HEK293 (cell line): ENCODE data around the gene TANC1.

ENCODE experiments used
- CTCF ChIA-PET: fragments of 350-600 bp; formaldehyde crosslinking; extraction: SDS; loops from one replicate; lab custom pipeline; 2021; ENCODE audit warnings: antibody characterized with exemption; lab: Yijun Ruan, JAX
- POLR2A ChIA-PET: fragments of 300-600 bp; formaldehyde crosslinking; extraction: SDS; loops from one replicate; lab custom pipeline; 2020; ENCODE audit warnings: antibody characterized with exemption, inconsistent platforms; lab: Yijun Ruan, JAX
- H3K27ac ChIP-seq: fragments of 200-500 bp; sonication (Bioruptor generic); 2 replicates; pipeline ENCODE4 v1.5.1; 2014; ENCODE audit warnings: low read depth, low read length, control low read depth, inconsistent platforms; ENCODE audit errors: extremely low read depth
- H3K36me3 ChIP-seq, 2 experiments: fragments of 200-500 bp in 1 of 2; sonication (Bioruptor generic) in 1 of 2; 1 replicate in 1 of 2; 2 replicates in 1 of 2; pipeline ENCODE4 v1.5.1; 2014 to 2017; ENCODE audit warnings: inconsistent platforms in 2 of 2, low read length in 2 of 2; ENCODE audit not compliant: control insufficient read depth in 2 of 2, insufficient read depth in 1 of 2
- H3K4me1 ChIP-seq: fragments of 200-500 bp; sonication (Bioruptor generic); 2 replicates; pipeline ENCODE4 v1.5.1; 2014; ENCODE audit warnings: mild to moderate bottlenecking, low read length, inconsistent platforms; ENCODE audit not compliant: control insufficient read depth, insufficient read depth
- H3K4me3 ChIP-seq: 2 replicates; pipeline ENCODE4 v1.5.1; 2011; ENCODE audit warnings: low read depth, mild to moderate bottlenecking, control low read depth, low read length, moderate library complexity
- H3K9me3 ChIP-seq: fragments of 200-500 bp; sonication (Bioruptor generic); 2 replicates; pipeline ENCODE4 v1.5.1; 2014; ENCODE audit warnings: low read depth, low read length, inconsistent platforms; ENCODE audit not compliant: control insufficient read depth, insufficient read depth
- GFI1B ChIP-seq: fragments of 450-650 bp; formaldehyde crosslinking; IDR thresholded peaks from 2 replicates; pipeline ENCODE4 v1.5.1; 2016; ENCODE audit warnings: missing biosample characterization, missing genetic modification characterization
- KLF7 ChIP-seq: fragments of 450-650 bp; formaldehyde crosslinking; IDR thresholded peaks from 2 replicates; pipeline ENCODE4 v1.5.1; 2016; ENCODE audit warnings: missing biosample characterization, missing genetic modification characterization, borderline replicate concordance
- SETDB1 ChIP-seq: IDR thresholded peaks from one replicate; pipeline ENCODE4 v1.6.1; 2017; ENCODE audit warnings: mild to moderate bottlenecking, low read length, moderate library complexity, mixed read lengths; ENCODE audit not compliant: insufficient read length
- SP3 ChIP-seq: fragments of 450-650 bp; formaldehyde crosslinking; IDR thresholded peaks from 2 replicates; pipeline ENCODE4 v1.5.1; 2016; ENCODE audit warnings: missing biosample characterization, missing genetic modification characterization
- TCF7L2 ChIP-seq: IDR thresholded peaks from 2 replicates; pipeline ENCODE4 v1.6.1; 2011; ENCODE audit warnings: low read depth, mild to moderate bottlenecking, inconsistent platforms, low read length, moderate library complexity, borderline replicate concordance
- TRIM28 ChIP-seq: IDR thresholded peaks from 2 replicates; pipeline ENCODE4 v1.6.1; 2011; ENCODE audit warnings: low read length, control low read depth, borderline replicate concordance
- ZBTB17 ChIP-seq: fragments of 450-650 bp; formaldehyde crosslinking; IDR thresholded peaks from 2 replicates; pipeline ENCODE4 v1.5.1; 2016; ENCODE audit warnings: missing biosample characterization, missing genetic modification characterization
- ZFP69B ChIP-seq: fragments of 450-650 bp; formaldehyde crosslinking; IDR thresholded peaks from 2 replicates; pipeline ENCODE4 v1.5.1; 2016; ENCODE audit warnings: missing biosample characterization, missing genetic modification characterization
- ZNF112 ChIP-seq: fragments of 450-650 bp; formaldehyde crosslinking; IDR thresholded peaks from 2 replicates; pipeline ENCODE4 v1.5.0; 2017; ENCODE audit warnings: missing biosample characterization, missing genetic modification characterization
- ZNF2 ChIP-seq: fragments of 450-650 bp; formaldehyde crosslinking; IDR thresholded peaks from 2 replicates; pipeline ENCODE4 v1.5.1; 2016; ENCODE audit warnings: missing biosample characterization, missing genetic modification characterization
- ZNF404 ChIP-seq: fragments of 450-650 bp; formaldehyde crosslinking; IDR thresholded peaks from 2 replicates; pipeline ENCODE4 v1.5.1; 2017; ENCODE audit warnings: missing biosample characterization, missing genetic modification characterization
- ZNF426 ChIP-seq: fragments of 450-650 bp; formaldehyde crosslinking; IDR thresholded peaks from 2 replicates; pipeline ENCODE4 v1.5.1; 2017; ENCODE audit warnings: missing biosample characterization, missing genetic modification characterization, mild to moderate bottlenecking, inconsistent platforms, moderate library complexity
- ZNF48 ChIP-seq: fragments of 450-650 bp; formaldehyde crosslinking; IDR thresholded peaks from 2 replicates; pipeline ENCODE4 v1.5.1; 2016; ENCODE audit warnings: missing biosample characterization, missing genetic modification characterization
- ZNF544 ChIP-seq: fragments of 450-650 bp; formaldehyde crosslinking; IDR thresholded peaks from 2 replicates; pipeline ENCODE4 v1.5.0; 2017; ENCODE audit warnings: missing biosample characterization, missing genetic modification characterization
- ZNF624 ChIP-seq: fragments of 450-650 bp; formaldehyde crosslinking; IDR thresholded peaks from 2 replicates; pipeline ENCODE4 v1.5.1; 2017; ENCODE audit warnings: missing biosample characterization, missing genetic modification characterization
- ZNF626 ChIP-seq: fragments of 450-650 bp; sonication (Bioruptor Pico); formaldehyde crosslinking; IDR thresholded peaks from 2 replicates; pipeline ENCODE4 v1.5.1; 2018; ENCODE audit warnings: missing biosample characterization, missing genetic modification characterization, inconsistent platforms
- ZNF792 ChIP-seq: fragments of 450-650 bp; formaldehyde crosslinking; IDR thresholded peaks from 2 replicates; pipeline ENCODE4 v1.5.1; 2016; ENCODE audit warnings: missing biosample characterization, missing genetic modification characterization
- ZNF837 ChIP-seq: fragments of 450-650 bp; formaldehyde crosslinking; IDR thresholded peaks from 2 replicates; pipeline ENCODE4 v1.5.1; 2016; ENCODE audit warnings: missing biosample characterization, missing genetic modification characterization
- ZNF843 ChIP-seq: fragments of 450-650 bp; formaldehyde crosslinking; IDR thresholded peaks from 2 replicates; pipeline ENCODE4 v1.5.1; 2016; ENCODE audit warnings: missing biosample characterization, missing genetic modification characterization
- TF ChIP-seq, protein P1 (sequence below): fragments of 450-650 bp; formaldehyde crosslinking; IDR thresholded peaks from 2 replicates; pipeline ENCODE4 v1.5.1; 2016; ENCODE audit warnings: missing biosample characterization, missing genetic modification characterization
- TF ChIP-seq, protein P2 (sequence below): fragments of 450-650 bp; formaldehyde crosslinking; IDR thresholded peaks from 2 replicates; pipeline ENCODE4 v1.5.1; 2016; ENCODE audit warnings: missing biosample characterization, missing genetic modification characterization
- TF ChIP-seq, protein P3 (sequence below): fragments of 450-650 bp; formaldehyde crosslinking; conservative IDR thresholded peaks from 2 replicates; pipeline ENCODE4 v1.5.1; 2016; ENCODE audit warnings: low read depth, missing biosample characterization, missing genetic modification characterization

TANC1 gene

DNA sequence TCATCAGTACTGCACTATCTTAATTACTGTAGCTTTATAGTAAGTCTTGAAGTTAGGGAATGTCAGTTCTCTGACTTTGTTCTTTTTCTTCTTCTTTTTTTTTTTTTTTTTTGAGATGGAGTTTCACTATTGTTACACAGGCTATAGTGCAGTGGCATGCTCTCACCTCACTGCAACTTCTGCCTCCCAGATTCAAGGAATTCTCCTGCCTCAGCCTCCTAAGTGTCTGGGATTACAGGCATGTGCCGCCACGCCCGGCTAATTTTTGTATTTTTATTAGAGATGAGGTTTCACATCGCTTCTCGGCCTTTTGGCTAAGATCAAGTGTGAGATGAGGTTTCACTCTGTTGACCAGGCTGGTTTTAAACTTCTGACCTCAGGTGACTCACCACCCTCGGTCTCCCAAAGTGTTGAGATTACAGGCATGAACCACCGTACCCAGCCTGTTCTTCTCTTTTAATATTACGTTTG lies 41.9 kb upstream of the TANC1 start (continued):
- TF ChIP-seq ZNF792 (tag by site-specific recombination): no peak
- TF ChIP-seq SP3: no peak
- TF ChIP-seq ZNF837 (tag by site-specific recombination): no peak
- peak; percentile 87 for TF ChIP-seq TRIM28
- peak; percentile 8 for TF ChIP-seq SETDB1
- no peak for TF ChIP-seq ZNF2 (tag by site-specific recombination)
- TF ChIP-seq, protein P1, sequence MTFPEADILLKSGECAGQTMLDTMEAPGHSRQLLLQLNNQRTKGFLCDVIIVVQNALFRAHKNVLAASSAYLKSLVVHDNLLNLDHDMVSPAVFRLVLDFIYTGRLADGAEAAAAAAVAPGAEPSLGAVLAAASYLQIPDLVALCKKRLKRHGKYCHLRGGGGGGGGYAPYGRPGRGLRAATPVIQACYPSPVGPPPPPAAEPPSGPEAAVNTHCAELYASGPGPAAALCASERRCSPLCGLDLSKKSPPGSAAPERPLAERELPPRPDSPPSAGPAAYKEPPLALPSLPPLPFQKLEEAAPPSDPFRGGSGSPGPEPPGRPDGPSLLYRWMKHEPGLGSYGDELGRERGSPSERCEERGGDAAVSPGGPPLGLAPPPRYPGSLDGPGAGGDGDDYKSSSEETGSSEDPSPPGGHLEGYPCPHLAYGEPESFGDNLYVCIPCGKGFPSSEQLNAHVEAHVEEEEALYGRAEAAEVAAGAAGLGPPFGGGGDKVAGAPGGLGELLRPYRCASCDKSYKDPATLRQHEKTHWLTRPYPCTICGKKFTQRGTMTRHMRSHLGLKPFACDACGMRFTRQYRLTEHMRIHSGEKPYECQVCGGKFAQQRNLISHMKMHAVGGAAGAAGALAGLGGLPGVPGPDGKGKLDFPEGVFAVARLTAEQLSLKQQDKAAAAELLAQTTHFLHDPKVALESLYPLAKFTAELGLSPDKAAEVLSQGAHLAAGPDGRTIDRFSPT (tag by site-specific recombination): no peak
- 0 out of 2 replicates have a peak, but pooled peaks have one; percentile 42 for TF ChIP-seq ZNF843 (tag by site-specific recombination)
- no peak for TF ChIP-seq ZNF112 (tag by site-specific recombination)
- TF ChIP-seq, protein P2, sequence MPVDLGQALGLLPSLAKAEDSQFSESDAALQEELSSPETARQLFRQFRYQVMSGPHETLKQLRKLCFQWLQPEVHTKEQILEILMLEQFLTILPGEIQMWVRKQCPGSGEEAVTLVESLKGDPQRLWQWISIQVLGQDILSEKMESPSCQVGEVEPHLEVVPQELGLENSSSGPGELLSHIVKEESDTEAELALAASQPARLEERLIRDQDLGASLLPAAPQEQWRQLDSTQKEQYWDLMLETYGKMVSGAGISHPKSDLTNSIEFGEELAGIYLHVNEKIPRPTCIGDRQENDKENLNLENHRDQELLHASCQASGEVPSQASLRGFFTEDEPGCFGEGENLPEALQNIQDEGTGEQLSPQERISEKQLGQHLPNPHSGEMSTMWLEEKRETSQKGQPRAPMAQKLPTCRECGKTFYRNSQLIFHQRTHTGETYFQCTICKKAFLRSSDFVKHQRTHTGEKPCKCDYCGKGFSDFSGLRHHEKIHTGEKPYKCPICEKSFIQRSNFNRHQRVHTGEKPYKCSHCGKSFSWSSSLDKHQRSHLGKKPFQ (tag by site-specific recombination): no peak
- peak; percentile 38 for TF ChIP-seq ZBTB17 (tag by site-specific recombination)
- TF ChIP-seq ZNF626 (tag by site-specific recombination): no peak
- TF ChIP-seq ZNF426 (tag by site-specific recombination): no peak
- TF ChIP-seq, protein P3, sequence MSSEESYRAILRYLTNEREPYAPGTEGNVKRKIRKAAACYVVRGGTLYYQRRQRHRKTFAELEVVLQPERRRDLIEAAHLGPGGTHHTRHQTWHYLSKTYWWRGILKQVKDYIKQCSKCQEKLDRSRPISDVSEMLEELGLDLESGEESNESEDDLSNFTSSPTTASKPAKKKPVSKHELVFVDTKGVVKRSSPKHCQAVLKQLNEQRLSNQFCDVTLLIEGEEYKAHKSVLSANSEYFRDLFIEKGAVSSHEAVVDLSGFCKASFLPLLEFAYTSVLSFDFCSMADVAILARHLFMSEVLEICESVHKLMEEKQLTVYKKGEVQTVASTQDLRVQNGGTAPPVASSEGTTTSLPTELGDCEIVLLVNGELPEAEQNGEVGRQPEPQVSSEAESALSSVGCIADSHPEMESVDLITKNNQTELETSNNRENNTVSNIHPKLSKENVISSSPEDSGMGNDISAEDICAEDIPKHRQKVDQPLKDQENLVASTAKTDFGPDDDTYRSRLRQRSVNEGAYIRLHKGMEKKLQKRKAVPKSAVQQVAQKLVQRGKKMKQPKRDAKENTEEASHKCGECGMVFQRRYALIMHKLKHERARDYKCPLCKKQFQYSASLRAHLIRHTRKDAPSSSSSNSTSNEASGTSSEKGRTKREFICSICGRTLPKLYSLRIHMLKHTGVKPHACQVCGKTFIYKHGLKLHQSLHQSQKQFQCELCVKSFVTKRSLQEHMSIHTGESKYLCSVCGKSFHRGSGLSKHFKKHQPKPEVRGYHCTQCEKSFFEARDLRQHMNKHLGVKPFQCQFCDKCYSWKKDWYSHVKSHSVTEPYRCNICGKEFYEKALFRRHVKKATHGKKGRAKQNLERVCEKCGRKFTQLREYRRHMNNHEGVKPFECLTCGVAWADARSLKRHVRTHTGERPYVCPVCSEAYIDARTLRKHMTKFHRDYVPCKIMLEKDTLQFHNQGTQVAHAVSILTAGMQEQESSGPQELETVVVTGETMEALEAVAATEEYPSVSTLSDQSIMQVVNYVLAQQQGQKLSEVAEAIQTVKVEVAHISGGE: no peak
- peak; percentile 51; the same call in 1 of the 2 replicates for TF ChIP-seq TCF7L2
- no peak for TF ChIP-seq ZNF404 (tag by site-specific recombination)
- TF ChIP-seq ZNF48 (tag by site-specific recombination): no peak

GRCh38 chr2:158928515-158928914 lies 39.9 kb upstream of the TANC1 start:
- H3K9me3 ChIP-seq: no peaks in the 10 kb centered on the region
- H3K4me1 ChIP-seq: peaks cover 6% of the 10 kb centered on the region
- CTCF ChIA-PET: interaction anchor here (0.6 kb wide), 1 partner anchor 24 kb away, joined by 6 read pairs; no protein-coding TSS in a partner anchor
- no peaks in the 10 kb centered on the region for H3K36me3 ChIP-seq
- H3K27ac ChIP-seq: no peak overlapping the region
- POLR2A ChIA-PET: no interaction called here
- H3K4me3 ChIP-seq: no peak overlapping the region
- TF ChIP-seq SETDB1 (peak; percentile 80), KLF7 (no peak), ZNF48 (tag by site-specific recombination) (no peak), ZNF624 (tag by site-specific recombination) (no peak), ZNF544 (no peak), GFI1B (tag by site-specific recombination) (no peak), ZFP69B (tag by site-specific recombination) (no peak), TCF7L2 (no peak)
- TF ChIP-seq, all 188 proteins: peak for 1
